ENCODE results near the gene INSYN2A. TPM values are rescaled to one million over a fixed set of nuclear protein-coding genes. Genes with fewer than 3 reads are reported as not detected.

The INSYN2A gene
- not detected in 2 replicates for total RNA-seq

DNA sequence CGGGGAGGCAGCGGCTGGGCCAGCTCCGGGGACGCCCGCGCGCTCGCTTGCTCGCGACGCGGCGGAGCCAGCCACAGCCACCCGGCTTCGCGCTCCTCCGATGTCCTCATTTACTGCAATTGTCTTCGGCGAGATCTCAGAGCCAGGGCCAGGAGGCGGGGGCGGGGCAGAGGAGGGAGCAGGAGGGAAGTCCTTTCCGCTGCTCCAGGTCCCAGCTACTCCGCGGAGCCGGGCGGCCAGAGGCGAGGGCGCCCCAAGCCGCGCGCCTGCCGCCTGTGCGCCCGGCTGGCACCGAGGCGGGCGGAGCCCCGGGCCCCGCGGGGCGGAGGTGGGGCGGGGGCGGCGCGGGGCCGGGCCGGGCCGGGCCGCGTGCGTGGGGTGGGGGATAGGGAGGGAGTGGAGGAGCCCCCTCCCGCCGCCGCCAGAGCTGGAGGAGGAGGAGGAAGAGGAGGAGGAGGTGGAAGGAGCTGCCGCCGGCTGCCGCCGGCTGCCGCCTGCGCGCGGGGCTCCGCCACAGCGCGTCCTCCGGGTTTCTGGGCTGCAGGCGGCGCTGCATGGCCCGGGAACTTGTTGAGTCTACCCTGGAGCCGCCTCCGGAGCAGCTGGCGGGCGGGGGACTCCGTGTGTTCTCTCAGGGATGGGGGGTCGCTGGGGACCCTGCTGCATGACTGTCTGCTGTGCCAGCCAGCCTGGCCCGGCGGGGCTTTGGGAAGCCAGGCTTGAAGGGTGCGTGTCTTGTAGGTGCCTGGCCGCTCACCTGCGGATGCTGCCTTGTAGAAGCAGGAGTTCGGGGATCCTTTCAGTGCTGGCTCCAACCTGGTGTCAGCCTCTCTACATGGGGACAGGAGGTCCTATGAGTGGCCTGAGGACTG, at the start of gene INSYN2A:
Gene INSYN2A (minus strand): TSS at position 310 of the 872 bp plus-strand sequence. CDS start 20,196 bp downstream, outside the sequence.
- Mint-ChIP-seq H3K27me3 (peaks cover 37% of the 10 kb centered on the region), H3K4me1 (no peaks in the 10 kb centered on the region), H3K36me3 (ENCODE audit: low read depth) (no peaks in the 10 kb centered on the region), H3K4me3 (no peak within 1 kb of the TSS), H3K9me3 (no peaks in the 10 kb centered on the region), H3K27ac (no peak within 1 kb of the TSS)
- DNase-seq: no peak
- intact Hi-C loops (cut with micrococcal nuclease): no loop called here

GRCh38 chr10:127245456-127245855, 49.1 kb upstream of the INSYN2A start:
- H3K27ac Mint-ChIP-seq: no peak overlapping the region
- H3K36me3 Mint-ChIP-seq (ENCODE audit: low read depth): no peaks in the 10 kb centered on the region
- no peak for DNase-seq
- H3K27me3 Mint-ChIP-seq: peaks cover 4% of the 10 kb centered on the region
- H3K4me1 Mint-ChIP-seq: no peaks in the 10 kb centered on the region
- H3K4me3 Mint-ChIP-seq: no peak overlapping the region
- H3K9me3 Mint-ChIP-seq: no peaks in the 10 kb centered on the region
- intact Hi-C loops (cut with micrococcal nuclease): no loop called here

DNA sequence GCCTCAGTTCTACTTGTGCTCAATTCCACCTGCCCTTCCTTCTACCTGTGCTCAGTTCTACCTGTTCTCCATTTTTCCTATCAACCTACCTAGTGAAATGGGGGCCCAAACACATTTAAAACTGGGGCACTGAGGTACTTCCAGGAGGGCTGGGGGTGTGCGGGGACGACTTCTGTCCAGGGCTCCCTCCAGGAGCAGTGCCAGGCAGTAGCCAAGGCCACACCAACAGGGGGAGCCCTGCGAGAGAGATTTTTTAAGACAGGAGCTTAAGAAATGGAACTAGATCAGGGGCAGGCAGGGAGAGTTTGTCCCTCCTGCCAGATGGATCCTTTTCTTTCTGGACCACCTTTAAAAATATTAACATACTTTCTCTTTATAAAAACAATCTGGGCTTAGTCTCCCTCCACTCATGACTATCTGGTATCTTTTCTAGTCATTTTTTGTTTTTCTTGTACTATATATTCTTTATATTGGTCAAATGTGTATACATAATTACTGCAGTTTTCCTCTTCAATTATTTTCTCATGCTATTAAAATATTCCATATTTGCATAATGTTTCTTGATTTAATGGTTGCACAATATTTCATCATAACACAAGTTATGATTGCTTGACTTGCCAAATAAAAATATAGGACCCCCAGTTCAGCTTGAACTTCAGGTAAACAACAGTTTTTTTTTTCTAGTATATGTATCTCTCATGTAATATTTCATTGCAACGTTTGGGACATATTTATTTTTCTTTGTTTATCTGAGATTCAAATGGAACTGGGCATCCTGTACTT, 47.3 kb upstream of the INSYN2A start:
- Mint-ChIP-seq H3K27ac (no peak overlapping the region), H3K4me1 (no peaks in the 10 kb centered on the region), H3K9me3 (no peaks in the 10 kb centered on the region), H3K36me3 (ENCODE audit: low read depth) (no peaks in the 10 kb centered on the region), H3K27me3 (peaks cover 4% of the 10 kb centered on the region), H3K4me3 (no peak overlapping the region)
- intact Hi-C loops (cut with micrococcal nuclease): no loop called here
- DNase-seq: peak; percentile 81

GRCh38 chr10:127242914-127243313, 46.5 kb upstream of the INSYN2A start:
- no peaks in the 10 kb centered on the region for H3K9me3 Mint-ChIP-seq
- H3K4me1 Mint-ChIP-seq: no peaks in the 10 kb centered on the region
- no peaks in the 10 kb centered on the region for H3K36me3 Mint-ChIP-seq (ENCODE audit: low read depth)
- no peak overlapping the region for H3K27ac Mint-ChIP-seq
- H3K27me3 Mint-ChIP-seq: peaks cover 4% of the 10 kb centered on the region
- DNase-seq: no peak
- intact Hi-C loops (cut with micrococcal nuclease): no loop called here
- no peak overlapping the region for H3K4me3 Mint-ChIP-seq

- no peak overlapping the region for H3K27ac Mint-ChIP-seq
- no peaks in the 10 kb centered on the region for H3K4me1 Mint-ChIP-seq
- intact Hi-C loops (cut with micrococcal nuclease): no loop called here
- H3K4me3 Mint-ChIP-seq: no peak overlapping the region
- no peaks in the 10 kb centered on the region for H3K9me3 Mint-ChIP-seq
- peaks cover 4% of the 10 kb centered on the region for H3K27me3 Mint-ChIP-seq
- no peaks in the 10 kb centered on the region for H3K36me3 Mint-ChIP-seq (ENCODE audit: low read depth)
- DNase-seq: peak; percentile 4
These were observed 39.9 kb upstream of the INSYN2A start for GRCh38 chr10:127236266-127236665.

DNA sequence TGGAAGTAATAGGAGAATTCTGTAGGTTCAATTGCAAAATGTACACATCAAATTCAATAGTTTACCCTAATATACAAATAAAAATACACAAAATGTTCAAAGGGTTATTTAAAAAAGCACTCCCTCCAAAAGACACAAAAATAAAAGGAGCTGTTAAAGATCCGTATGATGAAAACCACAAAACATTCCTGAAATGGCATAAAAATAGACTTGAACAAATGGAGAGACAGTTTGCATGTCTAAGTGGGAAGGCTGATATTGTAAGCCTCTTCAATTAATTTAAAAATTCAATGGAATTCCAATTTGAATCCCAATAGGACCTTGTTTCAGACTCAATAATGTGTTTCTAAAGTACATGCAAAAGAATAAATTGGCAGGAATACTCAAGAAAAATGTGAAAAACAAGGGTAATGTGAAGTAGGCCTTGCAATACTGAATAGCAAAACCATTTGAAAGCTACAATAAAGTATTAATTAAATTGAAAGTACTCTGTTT, 38.0 kb upstream of the INSYN2A start:
- Mint-ChIP-seq H3K27me3 (peaks cover 4% of the 10 kb centered on the region), H3K27ac (no peak overlapping the region), H3K4me1 (no peaks in the 10 kb centered on the region), H3K4me3 (no peak overlapping the region), H3K9me3 (no peaks in the 10 kb centered on the region), H3K36me3 (ENCODE audit: low read depth) (no peaks in the 10 kb centered on the region)
- no peak for DNase-seq
- intact Hi-C loops (cut with micrococcal nuclease): no loop called here

GRCh38 chr10:127228195-127228787, 31.9 kb upstream of the INSYN2A start:
- no peak overlapping the region for H3K27ac Mint-ChIP-seq
- no peaks in the 10 kb centered on the region for H3K4me1 Mint-ChIP-seq
- DNase-seq: no peak
- H3K4me3 Mint-ChIP-seq: no peak overlapping the region
- H3K9me3 Mint-ChIP-seq: no peaks in the 10 kb centered on the region
- intact Hi-C loops (cut with micrococcal nuclease): no loop called here
- H3K36me3 Mint-ChIP-seq (ENCODE audit: low read depth): no peaks in the 10 kb centered on the region
- H3K27me3 Mint-ChIP-seq: peaks cover 4% of the 10 kb centered on the region

GRCh38 chr10:127227663-127228062, 31.3 kb upstream of the INSYN2A start:
- DNase-seq: no peak
- no peak overlapping the region for H3K4me3 Mint-ChIP-seq
- no peaks in the 10 kb centered on the region for H3K9me3 Mint-ChIP-seq
- no peaks in the 10 kb centered on the region for H3K4me1 Mint-ChIP-seq
- H3K27me3 Mint-ChIP-seq: peaks cover 4% of the 10 kb centered on the region
- H3K36me3 Mint-ChIP-seq (ENCODE audit: low read depth): no peaks in the 10 kb centered on the region
- no peak overlapping the region for H3K27ac Mint-ChIP-seq
- intact Hi-C loops (cut with micrococcal nuclease): no loop called here

- no peak for DNase-seq
- Mint-ChIP-seq H3K9me3 (no peaks in the 10 kb centered on the region), H3K27me3 (peaks cover 4% of the 10 kb centered on the region), H3K4me3 (no peak overlapping the region), H3K27ac (no peak overlapping the region), H3K36me3 (ENCODE audit: low read depth) (no peaks in the 10 kb centered on the region), H3K4me1 (no peaks in the 10 kb centered on the region)
- intact Hi-C loops (cut with micrococcal nuclease): no loop called here
These were observed 30.6 kb upstream of the INSYN2A start for GRCh38 chr10:127227027-127227426.

DNA sequence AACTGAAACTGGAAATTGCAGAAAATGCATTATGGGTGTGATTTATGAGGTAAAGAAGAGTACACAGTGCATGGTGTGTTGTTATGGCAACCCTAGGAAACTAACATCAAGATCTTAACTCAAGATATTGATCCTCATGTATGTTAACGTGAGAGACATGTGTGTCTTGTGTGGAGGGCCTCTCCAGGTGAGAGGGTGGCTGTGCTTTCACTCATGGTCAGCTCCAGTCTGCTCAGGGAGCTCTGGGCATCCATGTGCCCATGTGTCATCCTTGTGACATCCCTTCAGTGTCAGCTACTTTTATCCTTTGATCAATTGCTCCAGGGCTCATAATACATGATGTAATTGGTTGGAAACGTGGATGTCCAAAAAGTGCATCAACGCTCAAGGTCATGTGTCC, 24.9 kb upstream of the INSYN2A start:
- intact Hi-C loops (cut with micrococcal nuclease): no loop called here
- Mint-ChIP-seq H3K27ac (no peak overlapping the region), H3K9me3 (peaks cover 7% of the 10 kb centered on the region), H3K4me1 (no peaks in the 10 kb centered on the region), H3K36me3 (ENCODE audit: low read depth) (no peaks in the 10 kb centered on the region), H3K27me3 (no peaks in the 10 kb centered on the region), H3K4me3 (no peak overlapping the region)
- no peak for DNase-seq

- peaks cover 7% of the 10 kb centered on the region for H3K9me3 Mint-ChIP-seq
- H3K27ac Mint-ChIP-seq: no peak overlapping the region
- intact Hi-C loops (cut with micrococcal nuclease): no loop called here
- H3K36me3 Mint-ChIP-seq (ENCODE audit: low read depth): no peaks in the 10 kb centered on the region
- H3K4me1 Mint-ChIP-seq: no peaks in the 10 kb centered on the region
- no peak overlapping the region for H3K4me3 Mint-ChIP-seq
- no peaks in the 10 kb centered on the region for H3K27me3 Mint-ChIP-seq
- DNase-seq: no peak
These were observed 22.3 kb upstream of the INSYN2A start for GRCh38 chr10:127218658-127219057.

GRCh38 chr10:127216786-127217185, 20.4 kb upstream of the INSYN2A start:
- no peak overlapping the region for H3K4me3 Mint-ChIP-seq
- H3K36me3 Mint-ChIP-seq (ENCODE audit: low read depth): no peaks in the 10 kb centered on the region
- intact Hi-C loops (cut with micrococcal nuclease): no loop called here
- peak overlapping the region; percentile 11 for H3K27ac Mint-ChIP-seq
- H3K9me3 Mint-ChIP-seq: peaks cover 7% of the 10 kb centered on the region
- H3K4me1 Mint-ChIP-seq: no peaks in the 10 kb centered on the region
- H3K27me3 Mint-ChIP-seq: no peaks in the 10 kb centered on the region
- no peak for DNase-seq

- DNase-seq: no peak
- H3K4me3 Mint-ChIP-seq: no peak overlapping the region
- no peak overlapping the region for H3K27ac Mint-ChIP-seq
- H3K27me3 Mint-ChIP-seq: no peaks in the 10 kb centered on the region
- intact Hi-C loops (cut with micrococcal nuclease): no loop called here
- H3K4me1 Mint-ChIP-seq: no peaks in the 10 kb centered on the region
- no peaks in the 10 kb centered on the region for H3K36me3 Mint-ChIP-seq (ENCODE audit: low read depth)
- peaks cover 7% of the 10 kb centered on the region for H3K9me3 Mint-ChIP-seq
These were observed 19.9 kb upstream of the INSYN2A start for GRCh38 chr10:127216274-127216673.

- Mint-ChIP-seq H3K4me1 (no peaks in the 10 kb centered on the region), H3K36me3 (ENCODE audit: low read depth) (no peaks in the 10 kb centered on the region), H3K27ac (no peak overlapping the region), H3K4me3 (no peak overlapping the region), H3K27me3 (no peaks in the 10 kb centered on the region), H3K9me3 (peaks cover 7% of the 10 kb centered on the region)
- no peak for DNase-seq
- intact Hi-C loops (cut with micrococcal nuclease): no loop called here
These were observed 19.5 kb upstream of the INSYN2A start for GRCh38 chr10:127215866-127216265.

All from activated CD4-positive, alpha-beta T cell treated with anti-CD3 and anti-CD28 coated beads, Interleukin-2, amount 10 ng/mL, durations not matched to agents 24 days and 14 days (primary cell).